ENCODE results near the gene OAS2. TPM values are rescaled to one million over a fixed set of nuclear protein-coding genes. Genes with fewer than 3 reads are reported as not detected.

The OAS2 gene
- total RNA-seq, 1 donor from 2014 or later = 4.8 TPM

DNA sequence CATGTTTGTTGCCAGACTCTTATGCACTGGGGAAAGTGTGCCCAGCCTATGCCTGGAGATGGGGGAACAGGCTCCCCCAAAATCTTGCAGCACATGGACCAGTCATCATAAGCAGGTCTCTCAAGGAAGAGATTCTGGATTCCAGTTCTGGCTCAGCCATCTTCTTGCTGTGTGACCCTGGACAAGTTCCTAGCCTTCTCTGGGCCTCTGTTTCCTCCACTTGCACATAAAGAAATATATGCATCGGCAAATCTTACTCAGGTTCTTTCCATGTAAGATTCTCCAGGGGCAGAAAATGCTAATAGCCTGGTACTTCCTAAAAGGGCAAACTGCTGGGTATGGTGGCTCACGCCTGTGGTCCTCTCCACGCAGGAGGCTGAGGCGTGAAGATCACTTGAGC is 32.8 kb upstream of the OAS2 start:
- Histone ChIP-seq H3K36me3 (peaks cover 36% of the 10 kb centered on the region), H3K9me3 (replicated peaks) (no peaks in the 10 kb centered on the region), H3K4me3 (no peak overlapping the region), H3K27me3 (ENCODE audit: low read depth) (peaks cover 35% of the 10 kb centered on the region), H3K27ac (replicated peaks) (no peak overlapping the region), H3K4me1 (no peaks in the 10 kb centered on the region)
- TF ChIP-seq, protein P1, sequence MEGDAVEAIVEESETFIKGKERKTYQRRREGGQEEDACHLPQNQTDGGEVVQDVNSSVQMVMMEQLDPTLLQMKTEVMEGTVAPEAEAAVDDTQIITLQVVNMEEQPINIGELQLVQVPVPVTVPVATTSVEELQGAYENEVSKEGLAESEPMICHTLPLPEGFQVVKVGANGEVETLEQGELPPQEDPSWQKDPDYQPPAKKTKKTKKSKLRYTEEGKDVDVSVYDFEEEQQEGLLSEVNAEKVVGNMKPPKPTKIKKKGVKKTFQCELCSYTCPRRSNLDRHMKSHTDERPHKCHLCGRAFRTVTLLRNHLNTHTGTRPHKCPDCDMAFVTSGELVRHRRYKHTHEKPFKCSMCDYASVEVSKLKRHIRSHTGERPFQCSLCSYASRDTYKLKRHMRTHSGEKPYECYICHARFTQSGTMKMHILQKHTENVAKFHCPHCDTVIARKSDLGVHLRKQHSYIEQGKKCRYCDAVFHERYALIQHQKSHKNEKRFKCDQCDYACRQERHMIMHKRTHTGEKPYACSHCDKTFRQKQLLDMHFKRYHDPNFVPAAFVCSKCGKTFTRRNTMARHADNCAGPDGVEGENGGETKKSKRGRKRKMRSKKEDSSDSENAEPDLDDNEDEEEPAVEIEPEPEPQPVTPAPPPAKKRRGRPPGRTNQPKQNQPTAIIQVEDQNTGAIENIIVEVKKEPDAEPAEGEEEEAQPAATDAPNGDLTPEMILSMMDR (IDR thresholded peaks at IDR 0.05; ENCODE audit: borderline replicate concordance) = no peak
- DNase-seq = no peak
- intact Hi-C loops (cut with micrococcal nuclease) = no loop called here

DNA sequence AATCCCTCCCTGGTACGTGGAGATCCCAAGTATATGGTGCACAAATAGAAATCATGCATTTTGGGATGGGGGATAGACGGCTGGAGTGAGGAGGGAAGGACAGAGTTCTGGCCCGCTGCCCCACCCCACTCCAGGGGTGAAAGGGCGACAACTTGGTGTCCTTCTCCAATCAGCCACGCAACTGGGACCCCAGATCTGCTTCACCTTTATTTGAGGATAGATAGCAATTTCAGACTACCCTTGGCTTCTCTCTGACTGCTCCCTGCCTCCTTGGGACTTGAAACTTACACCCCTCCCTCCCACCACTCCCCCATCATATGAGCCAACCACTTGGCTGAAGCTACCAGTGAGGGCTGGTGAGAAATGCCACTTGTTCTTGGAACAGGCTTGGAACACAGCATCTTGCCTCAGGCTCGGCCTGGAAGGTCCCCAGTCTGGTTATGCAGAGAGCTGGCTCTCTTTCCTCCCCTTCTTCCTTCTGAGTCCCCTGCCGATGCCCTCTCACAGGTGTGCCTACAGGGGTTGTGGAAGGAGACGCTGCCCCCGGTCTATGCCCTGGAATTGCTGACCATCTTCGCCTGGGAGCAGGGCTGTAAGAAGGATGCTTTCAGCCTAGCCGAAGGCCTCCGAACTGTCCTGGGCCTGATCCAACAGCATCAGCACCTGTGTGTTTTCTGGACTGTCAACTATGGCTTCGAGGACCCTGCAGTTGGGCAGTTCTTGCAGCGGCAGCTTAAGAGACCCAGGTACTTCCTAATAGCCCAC is 31.9 kb upstream of the OAS2 start:
- Histone ChIP-seq H3K27me3 (ENCODE audit: low read depth) (peaks cover 27% of the 10 kb centered on the region), H3K9me3 (replicated peaks) (peaks cover 2% of the 10 kb centered on the region)
- intact Hi-C loops (cut with micrococcal nuclease) = no loop called here

DNA sequence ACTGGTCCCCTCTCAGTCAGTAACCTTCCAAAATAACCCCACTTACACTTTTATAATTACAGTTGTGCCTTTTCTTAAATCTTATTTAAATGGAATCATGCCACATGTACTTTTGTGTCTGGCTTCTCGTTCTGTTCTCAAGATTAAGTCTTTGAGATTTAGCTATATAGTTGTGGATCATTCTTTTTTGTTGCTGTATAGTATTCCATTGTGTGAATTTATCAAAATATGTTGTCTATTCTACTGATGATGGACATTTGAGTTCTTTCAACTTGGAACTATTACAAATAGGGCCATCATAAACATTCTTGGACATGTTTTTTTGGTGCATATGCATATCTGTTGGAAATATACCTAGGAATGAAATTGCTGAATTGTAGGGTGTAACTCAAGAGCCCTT is 31.0 kb upstream of the OAS2 start:
- Histone ChIP-seq H3K4me3 (no peak overlapping the region), H3K4me1 (no peaks in the 10 kb centered on the region), H3K36me3 (peaks cover 53% of the 10 kb centered on the region), H3K9me3 (replicated peaks) (peaks cover 11% of the 10 kb centered on the region), H3K27ac (replicated peaks) (no peak overlapping the region), H3K27me3 (ENCODE audit: low read depth) (peaks cover 18% of the 10 kb centered on the region)
- intact Hi-C loops (cut with micrococcal nuclease) = no loop called here
- DNase-seq = no peak
- TF ChIP-seq, protein P1 (IDR thresholded peaks at IDR 0.05; ENCODE audit: borderline replicate concordance) = no peak

More for the DNA sequence above, 31.9 kb upstream of the OAS2 start:
- Histone ChIP-seq H3K36me3 (peaks cover 44% of the 10 kb centered on the region), H3K4me3 (no peak overlapping the region), H3K4me1 (no peaks in the 10 kb centered on the region), H3K27ac (replicated peaks) (no peak overlapping the region)
- TF ChIP-seq, protein P1 (IDR thresholded peaks at IDR 0.05; ENCODE audit: borderline replicate concordance) = no peak
- DNase-seq = no peak

DNA sequence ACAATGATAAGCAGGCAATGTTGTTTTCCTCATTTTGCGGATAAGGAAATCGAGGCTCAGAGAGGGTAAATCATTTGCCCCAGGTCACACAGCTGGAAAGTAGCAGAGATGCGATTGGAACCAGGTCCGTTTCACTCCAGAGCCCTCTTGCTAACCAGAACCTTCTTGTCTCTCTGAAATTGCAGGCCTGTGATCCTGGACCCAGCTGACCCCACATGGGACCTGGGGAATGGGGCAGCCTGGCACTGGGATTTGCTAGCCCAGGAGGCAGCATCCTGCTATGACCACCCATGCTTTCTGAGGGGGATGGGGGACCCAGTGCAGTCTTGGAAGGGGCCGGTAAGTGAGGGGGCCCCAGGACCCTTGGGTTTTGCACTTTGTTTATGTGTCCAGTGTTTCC is 30.6 kb upstream of the OAS2 start:
- intact Hi-C loops (cut with micrococcal nuclease) = no loop called here
- TF ChIP-seq, protein P1 (IDR thresholded peaks at IDR 0.05; ENCODE audit: borderline replicate concordance) = no peak
- H3K27me3 ChIP-seq (ENCODE audit: low read depth) = peaks cover 14% of the 10 kb centered on the region
- peaks cover 57% of the 10 kb centered on the region for H3K36me3 ChIP-seq
- H3K4me3 ChIP-seq = no peak overlapping the region
- no peaks in the 10 kb centered on the region for H3K4me1 ChIP-seq
- peaks cover 16% of the 10 kb centered on the region for H3K9me3 ChIP-seq (replicated peaks)
- no peak for DNase-seq
- H3K27ac ChIP-seq (replicated peaks) = no peak overlapping the region

- H3K9me3 ChIP-seq (replicated peaks) = peaks cover 21% of the 10 kb centered on the region
- TF ChIP-seq, protein P1 (IDR thresholded peaks at IDR 0.05; ENCODE audit: borderline replicate concordance) = no peak
- peaks cover 58% of the 10 kb centered on the region for H3K36me3 ChIP-seq
- no peak overlapping the region for H3K27ac ChIP-seq (replicated peaks)
- no peak for DNase-seq
- intact Hi-C loops (cut with micrococcal nuclease) = no loop called here
- no peak overlapping the region for H3K4me3 ChIP-seq
- H3K4me1 ChIP-seq = no peaks in the 10 kb centered on the region
- peaks cover 5% of the 10 kb centered on the region for H3K27me3 ChIP-seq (ENCODE audit: low read depth)
Observed at GRCh38 chr12:112948806-112949205, 29.5 kb upstream of the OAS2 start.

Data from left ventricle myocardium inferior (tissue), 1 donor.